SU-DHL-6 (cell line): ENCODE results near the gene GPR157.

Source experiments
- H2AFZ ChIP-seq: fragments of 200-600 bp; sonication (generic); 2 replicates; pipeline ENCODE4 v1.6.1; 2014; ENCODE audit warnings: low read depth, mild to moderate bottlenecking, moderate library complexity, mixed read lengths, antibody characterized with exemption, low read length; ENCODE audit not compliant: severe bottlenecking
- H3F3A ChIP-seq: fragments of 200-600 bp; shearing (Covaris generic); 2 replicates; pipeline ENCODE4 v1.6.0; 2016; ENCODE audit warnings: antibody characterized with exemption, mild to moderate bottlenecking; ENCODE audit not compliant: insufficient read depth
- H3K27ac ChIP-seq: fragments of 200-600 bp; sonication (generic); 2 replicates; pipeline ENCODE4 v1.5.1; 2016; ENCODE audit warnings: low read depth, mild to moderate bottlenecking, low read length, moderate library complexity, mixed read lengths
- H3K27me3 ChIP-seq: fragments of 200-600 bp; sonication (generic), shearing (Covaris generic); 2 replicates; pipeline ENCODE4 v1.6.0; 2014; ENCODE audit warnings: mild to moderate bottlenecking, low read length
- H3K36me3 ChIP-seq: fragments of 200-600 bp; sonication (generic); 2 replicates; pipeline ENCODE4 v1.6.1; 2014; ENCODE audit warnings: mild to moderate bottlenecking, low read length, mixed read lengths
- H3K4me2 ChIP-seq: fragments of 300-600, 200-600 bp; shearing (Covaris generic), sonication (generic); 2 replicates; pipeline ENCODE4 v1.6.0; 2014; ENCODE audit warnings: low read length, low read depth, mild to moderate bottlenecking; ENCODE audit not compliant: poor library complexity, severe bottlenecking
- H3K4me3 ChIP-seq: fragments of 200-600 bp; sonication (generic); 2 replicates; pipeline ENCODE4 v1.5.1; 2014; ENCODE audit warnings: antibody characterized with exemption, low read length, mild to moderate bottlenecking, mixed read lengths; ENCODE audit not compliant: insufficient read depth, poor library complexity, severe bottlenecking
- H3K79me2 ChIP-seq: fragments of 200-600 bp; sonication (generic); 2 replicates; pipeline ENCODE4 v1.6.1; 2014; ENCODE audit warnings: mild to moderate bottlenecking, low read length, moderate library complexity; ENCODE audit not compliant: insufficient read depth
- H3K9ac ChIP-seq: fragments of 200-600 bp; sonication (generic); 2 replicates; pipeline ENCODE4 v1.7.0; 2014; ENCODE audit warnings: mild to moderate bottlenecking, low read length
- H3K9me2 ChIP-seq: fragments of 200-600 bp; sonication (generic); replicated peaks from 2 replicates; pipeline ENCODE4 v1.6.1; 2014; ENCODE audit warnings: low read length; ENCODE audit not compliant: insufficient read depth
- H3K9me3 ChIP-seq: fragments of 200-600 bp; sonication (generic); 2 replicates; pipeline ENCODE4 v1.6.1; 2014; ENCODE audit warnings: low read length, mixed read lengths; ENCODE audit not compliant: insufficient read depth
- H4K20me1 ChIP-seq: fragments of 200-600 bp; sonication (generic); 2 replicates; pipeline ENCODE4 v1.6.1; 2014; ENCODE audit warnings: low read depth, mild to moderate bottlenecking, antibody characterized with exemption, low read length, moderate library complexity, mixed read lengths
- CTCF ChIP-seq: fragments of 200-600 bp; sonication (generic); IDR thresholded peaks from one replicate; pipeline ENCODE4 v1.5.1; 2017; ENCODE audit warnings: antibody characterized with exemption, mild to moderate bottlenecking, low read length, moderate library complexity; ENCODE audit not compliant: insufficient read depth, poor library complexity, severe bottlenecking
- EZH2phosphoT487 ChIP-seq: fragments of 200-600 bp; sonication (generic), shearing (Covaris generic); conservative IDR thresholded peaks from 2 replicates; pipeline ENCODE4 v1.6.1; 2018; ENCODE audit warnings: mild to moderate bottlenecking, antibody characterized with exemption, low read length, moderate library complexity, mixed read lengths

GPR157 gene

GRCh38 chr1:9093581-9093980 lies 35.3 kb downstream of the GPR157 start:
- Histone ChIP-seq H3K9me3 (no peaks in the 10 kb centered on the region), H3K4me3 (no peak overlapping the region), H2AFZ (no peak overlapping the region), H3K79me2 (no peaks in the 10 kb centered on the region), H3K36me3 (no peaks in the 10 kb centered on the region), H3K27ac (no peak overlapping the region), H3K9me2 (no peaks in the 10 kb centered on the region), H3K4me2 (no peak overlapping the region), H3K9ac (no peak overlapping the region), H3K27me3 (no peaks in the 10 kb centered on the region), H4K20me1 (no peaks in the 10 kb centered on the region), H3F3A (no peaks in the 10 kb centered on the region)
- no peak for TF ChIP-seq CTCF
- no peak for TF ChIP-seq EZH2phosphoT487

- Histone ChIP-seq H3K36me3 (no peaks in the 10 kb centered on the region), H3K27me3 (no peaks in the 10 kb centered on the region), H3K27ac (no peak overlapping the region), H3K9me3 (no peaks in the 10 kb centered on the region), H3K4me2 (no peak overlapping the region), H3K79me2 (no peaks in the 10 kb centered on the region), H3K9ac (no peak overlapping the region), H4K20me1 (no peaks in the 10 kb centered on the region), H2AFZ (no peak overlapping the region), H3K9me2 (no peaks in the 10 kb centered on the region), H3F3A (no peaks in the 10 kb centered on the region), H3K4me3 (no peak overlapping the region)
- no peak for TF ChIP-seq CTCF
- TF ChIP-seq EZH2phosphoT487: no peak
Observed at GRCh38 chr1:9093091-9093490, 35.8 kb downstream of the GPR157 start.

- H3K27me3 ChIP-seq: no peaks in the 10 kb centered on the region
- TF ChIP-seq CTCF (no peak), EZH2phosphoT487 (no peak)
- H3K4me2 ChIP-seq: no peak overlapping the region
- H3F3A ChIP-seq: no peaks in the 10 kb centered on the region
- no peak overlapping the region for H3K4me3 ChIP-seq
- no peaks in the 10 kb centered on the region for H3K9me2 ChIP-seq
- H3K9me3 ChIP-seq: peaks cover 3% of the 10 kb centered on the region; the same call in 1 of the 2 replicates
- no peaks in the 10 kb centered on the region for H3K36me3 ChIP-seq
- no peak overlapping the region for H3K27ac ChIP-seq
- H3K79me2 ChIP-seq: no peaks in the 10 kb centered on the region
- H2AFZ ChIP-seq: no peak overlapping the region
- no peaks in the 10 kb centered on the region for H4K20me1 ChIP-seq
- H3K9ac ChIP-seq: no peak overlapping the region
Observed at GRCh38 chr1:9088807-9089206, 40.1 kb downstream of the GPR157 start.
